ENCODE results near the gene CAPN15. TPM values are rescaled to one million over a fixed set of nuclear protein-coding genes. Genes with fewer than 3 reads are reported as not detected.

CAPN15 gene
- total RNA-seq, 2 experiments from 2014 or later = 32.9 to 54.0 TPM

DNA sequence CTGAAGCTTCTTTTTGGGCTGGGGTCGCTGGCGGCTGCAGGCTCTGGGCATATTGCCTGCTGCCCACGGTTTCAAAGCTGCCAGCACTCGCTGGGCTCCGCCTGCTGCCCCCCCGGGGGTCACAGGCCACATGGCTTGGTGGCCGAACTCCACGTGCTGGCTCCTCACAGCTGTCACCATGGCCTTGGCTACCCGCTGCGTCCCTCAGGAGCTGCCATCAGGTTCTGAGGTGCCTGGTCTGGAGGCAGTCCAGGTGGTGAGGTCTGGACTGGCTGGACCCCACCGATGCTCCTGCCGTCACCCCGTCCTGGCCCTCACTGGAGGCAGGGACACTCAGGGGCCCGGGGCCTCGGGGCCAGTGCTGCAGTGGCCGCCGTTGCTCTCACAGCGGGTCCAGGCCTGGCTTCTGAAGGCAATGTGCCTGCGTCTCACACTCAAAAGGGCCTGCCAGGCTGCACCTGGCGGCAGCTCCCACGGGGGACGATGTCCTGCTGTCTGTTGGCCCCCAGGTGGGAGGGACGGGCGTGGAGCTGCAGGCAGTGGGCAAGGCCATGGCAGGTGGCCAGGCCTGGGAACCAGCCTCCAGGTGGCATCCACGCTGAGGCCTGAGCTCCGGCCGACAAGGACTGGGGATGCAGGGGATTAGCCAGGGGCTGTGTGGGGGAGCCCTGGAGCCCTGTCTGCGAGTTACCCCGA, 13.3 kb downstream of the CAPN15 start:
- POLR2A ChIA-PET = no interaction called here
- H3K36me3 ChIP-seq (ENCODE audit: insufficient read depth, low read length) = peaks cover 30% of the 10 kb centered on the region

DNA sequence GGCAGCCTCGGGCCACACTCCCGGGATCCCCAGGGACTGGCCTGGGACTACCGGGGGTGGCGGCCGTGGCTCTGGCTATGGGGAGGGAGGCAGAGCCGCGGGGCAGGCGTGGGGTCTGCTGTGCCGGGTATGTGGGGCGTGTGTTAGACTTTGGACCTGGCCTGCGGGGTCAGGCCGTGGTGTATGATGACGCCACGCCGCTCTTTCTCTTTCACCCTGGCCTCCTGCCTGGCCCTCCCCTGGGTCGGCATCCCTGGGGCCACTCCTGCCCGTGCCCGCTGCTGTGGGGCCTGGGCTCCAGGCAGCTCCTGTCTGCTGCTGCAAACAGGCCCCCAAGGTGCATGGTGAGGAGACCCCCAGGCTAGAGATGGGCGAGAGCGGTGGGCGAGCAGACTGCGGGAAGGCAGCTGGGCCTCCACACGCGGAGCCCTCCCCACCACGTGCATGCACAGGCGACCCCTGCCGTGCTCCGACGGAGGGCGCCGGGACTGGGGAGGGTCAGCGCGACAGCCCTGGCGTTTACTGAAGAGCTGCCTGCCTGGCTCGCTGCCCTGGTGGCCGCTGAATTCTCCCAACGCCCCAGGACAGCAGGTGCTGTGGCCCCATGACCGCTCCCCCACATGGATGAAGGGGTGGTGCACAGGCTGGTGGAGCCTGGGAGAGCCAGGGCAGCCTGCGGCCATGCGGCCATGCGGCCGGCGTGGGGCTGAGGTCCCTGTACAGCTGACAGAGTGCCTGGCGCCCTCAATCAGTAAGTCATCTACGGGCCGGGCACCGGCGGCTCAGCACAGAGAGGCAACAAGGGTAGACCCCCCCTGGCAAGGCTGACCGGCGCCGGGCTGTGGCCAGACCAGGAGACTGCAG, 16.0 kb downstream of the CAPN15 start:
- Histone ChIP-seq H3K4me2 (ENCODE audit: low read length) (no peak overlapping the region), H3K4me1 (ENCODE audit: insufficient read depth, low read length, poor library complexity, severe bottlenecking) (no peaks in the 10 kb centered on the region), H3K9me2 (ENCODE audit: insufficient read depth, low read length) (no peaks in the 10 kb centered on the region), H3K36me3 (ENCODE audit: insufficient read depth, low read length) (peaks cover 34% of the 10 kb centered on the region), H2AFZ (ENCODE audit: low read length) (no peak overlapping the region), H3K79me2 (ENCODE audit: insufficient read depth, low read depth, low read length) (peaks cover 3% of the 10 kb centered on the region; the same call in 1 of the 2 replicates), H3K9me3 (ENCODE audit: low read length) (no peaks in the 10 kb centered on the region), H3K27ac (ENCODE audit: low read depth, low read length, poor library complexity, severe bottlenecking) (no peak overlapping the region), H4K20me1 (ENCODE audit: insufficient read depth, low read length) (no peaks in the 10 kb centered on the region), H3K4me3 (ENCODE audit: low read depth, low read length, poor library complexity, severe bottlenecking) (no peak overlapping the region)
- POLR2A ChIA-PET = interaction anchor here (0.9 kb wide), 1 partner anchor 30 kb away, joined by 4 read pairs; no protein-coding TSS in a partner anchor
- no peak for DNase-seq (ENCODE audit: low spot score)
- intact Hi-C loops (cut with micrococcal nuclease; ENCODE audit: unreplicated experiment) = no loop called here
- BruUV-seq (replicated peaks) = no TSS peak
- CTCF ChIA-PET (ENCODE audit: unreplicated experiment) = no interaction called here
- TF ChIP-seq, protein P1, sequence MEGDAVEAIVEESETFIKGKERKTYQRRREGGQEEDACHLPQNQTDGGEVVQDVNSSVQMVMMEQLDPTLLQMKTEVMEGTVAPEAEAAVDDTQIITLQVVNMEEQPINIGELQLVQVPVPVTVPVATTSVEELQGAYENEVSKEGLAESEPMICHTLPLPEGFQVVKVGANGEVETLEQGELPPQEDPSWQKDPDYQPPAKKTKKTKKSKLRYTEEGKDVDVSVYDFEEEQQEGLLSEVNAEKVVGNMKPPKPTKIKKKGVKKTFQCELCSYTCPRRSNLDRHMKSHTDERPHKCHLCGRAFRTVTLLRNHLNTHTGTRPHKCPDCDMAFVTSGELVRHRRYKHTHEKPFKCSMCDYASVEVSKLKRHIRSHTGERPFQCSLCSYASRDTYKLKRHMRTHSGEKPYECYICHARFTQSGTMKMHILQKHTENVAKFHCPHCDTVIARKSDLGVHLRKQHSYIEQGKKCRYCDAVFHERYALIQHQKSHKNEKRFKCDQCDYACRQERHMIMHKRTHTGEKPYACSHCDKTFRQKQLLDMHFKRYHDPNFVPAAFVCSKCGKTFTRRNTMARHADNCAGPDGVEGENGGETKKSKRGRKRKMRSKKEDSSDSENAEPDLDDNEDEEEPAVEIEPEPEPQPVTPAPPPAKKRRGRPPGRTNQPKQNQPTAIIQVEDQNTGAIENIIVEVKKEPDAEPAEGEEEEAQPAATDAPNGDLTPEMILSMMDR (conservative IDR thresholded peaks at IDR 0.05; ENCODE audit: low read length) = no peak
- TF ChIP-seq EZH2phosphoT487 (IDR thresholded peaks at IDR 0.05; ENCODE audit: borderline replicate concordance, low read depth, low read length) = no peak

More for the DNA sequence above, 13.3 kb downstream of the CAPN15 start:
- Histone ChIP-seq H3K79me2 (ENCODE audit: insufficient read depth, low read depth, low read length) (peaks cover 3% of the 10 kb centered on the region; the same call in 1 of the 2 replicates), H3K4me3 (ENCODE audit: low read depth, low read length, poor library complexity, severe bottlenecking) (no peak overlapping the region), H4K20me1 (ENCODE audit: insufficient read depth, low read length) (no peaks in the 10 kb centered on the region), H2AFZ (ENCODE audit: low read length) (no peak overlapping the region), H3K4me2 (ENCODE audit: low read length) (no peak overlapping the region), H3K9me2 (ENCODE audit: insufficient read depth, low read length) (no peaks in the 10 kb centered on the region), H3K27ac (ENCODE audit: low read depth, low read length, poor library complexity, severe bottlenecking) (no peak overlapping the region), H3K4me1 (ENCODE audit: insufficient read depth, low read length, poor library complexity, severe bottlenecking) (no peaks in the 10 kb centered on the region), H3K9me3 (ENCODE audit: low read length) (no peaks in the 10 kb centered on the region)
- TF ChIP-seq, protein P1 (conservative IDR thresholded peaks at IDR 0.05; ENCODE audit: low read length) = no peak
- no peak for TF ChIP-seq EZH2phosphoT487 (IDR thresholded peaks at IDR 0.05; ENCODE audit: borderline replicate concordance, low read depth, low read length)
- DNase-seq (ENCODE audit: low spot score) = no peak
- no TSS peak for BruUV-seq (replicated peaks)
- CTCF ChIA-PET (ENCODE audit: unreplicated experiment) = no interaction called here
- intact Hi-C loops (cut with micrococcal nuclease; ENCODE audit: unreplicated experiment) = no loop called here
